Measurements from ENCODE around the gene USP31. TPM values are rescaled to one million over a fixed set of nuclear protein-coding genes. Genes with fewer than 3 reads are reported as not detected.
A peak's percentile ranks its signal among the peaks of the same experiment; 100 is the strongest.

USP31 gene
- total RNA-seq, 1 experiment from 2014 or later = 6.7 TPM

DNA sequence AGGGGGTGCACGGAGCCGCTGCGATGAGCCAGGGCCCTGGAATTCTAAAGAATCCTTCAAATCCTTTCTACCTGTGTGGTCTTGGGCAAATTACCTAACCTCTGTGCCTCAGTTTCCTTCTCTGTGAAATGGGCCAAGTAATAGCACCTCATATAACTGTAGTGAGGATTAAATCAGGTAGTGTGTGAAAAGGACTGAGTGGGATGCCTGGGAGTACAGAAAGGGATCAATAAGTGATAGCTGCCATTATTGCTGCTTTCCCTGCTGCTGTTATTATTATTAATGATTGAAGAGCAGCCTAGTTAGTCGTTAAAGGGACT lies 34.3 kb upstream of the USP31 start:
- no peaks in the 10 kb centered on the region for H4K20me1 ChIP-seq (ENCODE audit: low read length)
- TF ChIP-seq EZH2 (IDR thresholded peaks at IDR 0.05; ENCODE audit: low read length, unreplicated experiment) = no peak
- no peak for TF ChIP-seq EZH2phosphoT487 (IDR thresholded peaks at IDR 0.05; ENCODE audit: borderline replicate concordance, low read length)
- TF ChIP-seq, protein P1, sequence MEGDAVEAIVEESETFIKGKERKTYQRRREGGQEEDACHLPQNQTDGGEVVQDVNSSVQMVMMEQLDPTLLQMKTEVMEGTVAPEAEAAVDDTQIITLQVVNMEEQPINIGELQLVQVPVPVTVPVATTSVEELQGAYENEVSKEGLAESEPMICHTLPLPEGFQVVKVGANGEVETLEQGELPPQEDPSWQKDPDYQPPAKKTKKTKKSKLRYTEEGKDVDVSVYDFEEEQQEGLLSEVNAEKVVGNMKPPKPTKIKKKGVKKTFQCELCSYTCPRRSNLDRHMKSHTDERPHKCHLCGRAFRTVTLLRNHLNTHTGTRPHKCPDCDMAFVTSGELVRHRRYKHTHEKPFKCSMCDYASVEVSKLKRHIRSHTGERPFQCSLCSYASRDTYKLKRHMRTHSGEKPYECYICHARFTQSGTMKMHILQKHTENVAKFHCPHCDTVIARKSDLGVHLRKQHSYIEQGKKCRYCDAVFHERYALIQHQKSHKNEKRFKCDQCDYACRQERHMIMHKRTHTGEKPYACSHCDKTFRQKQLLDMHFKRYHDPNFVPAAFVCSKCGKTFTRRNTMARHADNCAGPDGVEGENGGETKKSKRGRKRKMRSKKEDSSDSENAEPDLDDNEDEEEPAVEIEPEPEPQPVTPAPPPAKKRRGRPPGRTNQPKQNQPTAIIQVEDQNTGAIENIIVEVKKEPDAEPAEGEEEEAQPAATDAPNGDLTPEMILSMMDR (conservative IDR thresholded peaks at IDR 0.05; ENCODE audit: low read depth, low read length) = no peak
- peak overlapping the region; percentile 90 for H3K4me2 ChIP-seq (ENCODE audit: low read length)
- peak overlapping the region; percentile 56; the same call in 1 of the 2 replicates for H2AFZ ChIP-seq (ENCODE audit: low read length)
- H3K9me3 ChIP-seq (ENCODE audit: low read length) = no peaks in the 10 kb centered on the region
- no peak for DNase-seq
- ATAC-seq = no peak
- no peaks in the 10 kb centered on the region for H3K36me3 ChIP-seq (ENCODE audit: low read depth, low read length)
- no peak overlapping the region for H3K27ac ChIP-seq (ENCODE audit: low read length)
- CTCF ChIA-PET = interaction anchor here (3.9 kb wide), 1 partner anchor 252 kb away, joined by 21 read pairs; no protein-coding TSS in a partner anchor
- H3F3A ChIP-seq (ENCODE audit: low read length, unreplicated experiment) = no peaks in the 10 kb centered on the region
- no peaks in the 10 kb centered on the region for H3K27me3 ChIP-seq (ENCODE audit: low read length)
- POLR2A ChIA-PET (ENCODE audit: unreplicated experiment) = no interaction called here
- BruUV-seq (replicated peaks) = TSS peak; percentile 22
- peaks cover 12% of the 10 kb centered on the region for H3K79me2 ChIP-seq (ENCODE audit: low read length)
- no peaks in the 10 kb centered on the region for H3K4me1 ChIP-seq (ENCODE audit: insufficient read depth, low read length)
- H3K4me3 ChIP-seq (ENCODE audit: low read length) = peak overlapping the region; percentile 76
- no peak overlapping the region for H3K9ac ChIP-seq (ENCODE audit: low read length)
- no peaks in the 10 kb centered on the region for H3K9me2 ChIP-seq (replicated peaks; ENCODE audit: low read length)
- intact Hi-C loops (cut with micrococcal nuclease) = loop anchor here (2.0 to 10.0 kb wide), 2 partner anchors 45 to 101 kb away; no protein-coding TSS in a partner anchor

DNA sequence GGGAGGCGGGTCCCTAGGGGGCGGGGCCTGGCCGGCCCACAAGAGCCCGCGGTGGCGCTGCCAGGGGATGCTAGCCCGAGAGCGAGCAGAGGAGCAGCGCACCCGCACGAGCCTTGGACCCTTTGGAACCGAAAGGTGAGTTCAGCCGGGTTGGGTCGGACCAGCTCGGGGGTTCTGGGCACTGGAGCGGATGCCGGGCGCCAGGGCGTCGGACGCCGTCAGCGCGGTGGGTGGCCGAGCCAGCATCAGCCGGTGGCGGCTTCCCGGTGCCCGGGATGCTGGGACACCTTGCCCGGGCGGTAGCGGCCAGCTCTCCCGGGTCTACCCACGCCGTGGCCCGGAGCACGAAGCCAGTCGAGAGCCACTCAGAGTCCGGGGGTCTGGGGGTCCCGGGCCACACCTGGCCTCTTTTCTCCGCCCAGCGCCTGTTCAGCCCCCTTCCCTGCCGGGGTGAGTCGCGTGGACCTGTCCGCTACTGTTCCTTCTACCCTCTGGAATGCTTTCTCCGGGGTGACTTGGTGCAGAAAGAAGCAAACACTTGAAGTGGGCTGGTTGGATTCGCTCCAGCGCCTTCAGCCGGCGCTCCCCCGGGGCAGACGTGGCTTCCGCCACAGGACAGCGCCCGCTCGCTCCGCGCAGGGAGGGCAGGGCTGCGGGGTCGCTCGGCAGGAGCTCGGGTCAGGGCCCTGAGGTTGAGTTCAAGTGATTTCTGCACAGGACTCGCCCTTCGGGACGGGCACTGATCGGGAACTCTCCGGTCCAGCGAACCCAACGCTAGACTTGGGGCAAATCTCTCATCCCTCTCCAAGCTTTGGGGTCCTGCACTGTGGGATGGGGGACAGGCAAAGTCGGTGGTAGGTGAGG lies 33.7 kb upstream of the USP31 start, which contains the start of gene SCNN1G:
Gene SCNN1G (plus strand): TSS at position 67 of the 864 bp plus-strand sequence. CDS start 3,527 bp downstream, outside the sequence.
- TF ChIP-seq, protein P1 (conservative IDR thresholded peaks at IDR 0.05; ENCODE audit: low read depth, low read length) = peak; percentile 3; the same call in 1 of the 2 replicates
- no peak for TF ChIP-seq EZH2 (IDR thresholded peaks at IDR 0.05; ENCODE audit: low read length, unreplicated experiment)
- H3K27me3 ChIP-seq (ENCODE audit: low read length) = no peaks in the 10 kb centered on the region
- no peaks in the 10 kb centered on the region for H3K36me3 ChIP-seq (ENCODE audit: low read depth, low read length)
- no peaks in the 10 kb centered on the region for H3K9me3 ChIP-seq (ENCODE audit: low read length)
- peak within 1 kb of the TSS; percentile 76 for H3K4me3 ChIP-seq (ENCODE audit: low read length)
- intact Hi-C loops (cut with micrococcal nuclease) = loop anchor here (1.0 to 10.0 kb wide), 3 partner anchors 46 to 252 kb away; no protein-coding TSS in a partner anchor
- no peaks in the 10 kb centered on the region for H3K9me2 ChIP-seq (replicated peaks; ENCODE audit: low read length)
- H3K79me2 ChIP-seq (ENCODE audit: low read length) = peaks cover 12% of the 10 kb centered on the region
- no peak within 1 kb of the TSS for H3K27ac ChIP-seq (ENCODE audit: low read length)
- ChIA-PET POLR2A (ENCODE audit: unreplicated experiment) (no interaction called here), CTCF (interaction anchor here (3.9 kb wide), 1 partner anchor 253 kb away, joined by 21 read pairs; no protein-coding TSS in a partner anchor)
- H2AFZ ChIP-seq (ENCODE audit: low read length) = peak within 1 kb of the TSS; percentile 78
- BruUV-seq (replicated peaks) = no TSS peak
- DNase-seq (no peak), ATAC-seq (peak; percentile 58)
- no peaks in the 10 kb centered on the region for H3K4me1 ChIP-seq (ENCODE audit: insufficient read depth, low read length)
- H3K9ac ChIP-seq (ENCODE audit: low read length) = peak within 1 kb of the TSS; percentile 5; the same call in 1 of the 2 replicates
- H4K20me1 ChIP-seq (ENCODE audit: low read length) = no peaks in the 10 kb centered on the region
- H3F3A ChIP-seq (ENCODE audit: low read length, unreplicated experiment) = no peaks in the 10 kb centered on the region
- H3K4me2 ChIP-seq (ENCODE audit: low read length) = peak within 1 kb of the TSS; percentile 90
